ENCODE data around the gene GABPA.

GABPA gene

DNA sequence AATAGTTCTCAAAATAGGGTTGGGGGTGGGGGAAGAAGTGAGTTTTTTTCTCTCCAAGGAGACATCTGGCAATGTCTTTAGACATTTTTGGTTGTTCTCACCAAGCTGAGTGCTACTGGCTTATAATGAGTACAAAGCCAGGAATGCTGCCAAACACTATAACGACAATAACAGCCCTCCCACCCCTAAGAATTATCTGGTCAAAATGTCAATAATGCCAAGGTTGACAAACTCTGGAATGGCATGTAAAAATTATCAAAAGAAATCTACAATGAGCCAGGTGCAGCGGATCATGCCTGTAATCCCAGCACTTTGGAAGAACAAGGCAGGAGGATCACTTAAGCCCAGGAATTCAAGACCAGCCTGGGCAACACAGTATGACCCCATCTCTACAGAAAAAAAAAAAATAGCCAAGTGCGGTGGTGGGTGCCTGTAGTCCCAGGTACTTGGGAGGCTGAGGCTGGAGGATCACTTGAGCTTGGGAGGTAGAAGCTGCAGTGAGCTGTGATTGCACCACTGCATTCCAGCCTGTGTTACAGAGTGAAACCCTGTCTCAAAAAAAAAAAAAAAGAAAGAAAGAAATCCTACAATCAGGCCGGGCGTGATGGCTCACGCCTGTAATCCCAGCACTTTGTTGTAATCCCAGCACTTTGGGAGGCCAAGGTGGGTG, 2.5 kb upstream of the GABPA start:
- Histone ChIP-seq H3K36me3 (ENCODE audit: control insufficient read depth in 2 of 2, insufficient read depth in 1 of 2, low read length in 2 of 2) (peaks cover 43 to 46% of the 10 kb centered on the region in 2 experiments), H3K4me3 (ENCODE audit: low read depth, low read length) (no peak overlapping the region), H3K27ac (ENCODE audit: extremely low read depth, low read depth, low read length) (no peak overlapping the region), H3K9me3 (ENCODE audit: control insufficient read depth, insufficient read depth, low read depth, low read length) (no peaks in the 10 kb centered on the region), H3K4me1 (ENCODE audit: control insufficient read depth, insufficient read depth, low read length) (peaks cover 8% of the 10 kb centered on the region)
- CTCF ChIA-PET: interaction anchor here (0.5 to 0.6 kb wide), 2 partner anchors 124 to 884 kb away, joined by 3 read pairs; no protein-coding TSS in a partner anchor
- TF ChIP-seq ZNF121 (tag by site-specific recombination; IDR thresholded peaks at IDR 0.05): peak; percentile 45; the same call in 1 of the 2 replicates
- TF ChIP-seq ZNF19 (tag by site-specific recombination; IDR thresholded peaks at IDR 0.05; ENCODE audit: low read depth): no peak
- TF ChIP-seq ZFHX2 (tag by site-specific recombination; conservative IDR thresholded peaks at IDR 0.05): no peak
- no peak for TF ChIP-seq ZNF133 (tag by site-specific recombination; IDR thresholded peaks at IDR 0.05)
- no peak for TF ChIP-seq ZNF654 (tag by site-specific recombination; IDR thresholded peaks at IDR 0.05; ENCODE audit: low read depth)
- TF ChIP-seq, protein P1, sequence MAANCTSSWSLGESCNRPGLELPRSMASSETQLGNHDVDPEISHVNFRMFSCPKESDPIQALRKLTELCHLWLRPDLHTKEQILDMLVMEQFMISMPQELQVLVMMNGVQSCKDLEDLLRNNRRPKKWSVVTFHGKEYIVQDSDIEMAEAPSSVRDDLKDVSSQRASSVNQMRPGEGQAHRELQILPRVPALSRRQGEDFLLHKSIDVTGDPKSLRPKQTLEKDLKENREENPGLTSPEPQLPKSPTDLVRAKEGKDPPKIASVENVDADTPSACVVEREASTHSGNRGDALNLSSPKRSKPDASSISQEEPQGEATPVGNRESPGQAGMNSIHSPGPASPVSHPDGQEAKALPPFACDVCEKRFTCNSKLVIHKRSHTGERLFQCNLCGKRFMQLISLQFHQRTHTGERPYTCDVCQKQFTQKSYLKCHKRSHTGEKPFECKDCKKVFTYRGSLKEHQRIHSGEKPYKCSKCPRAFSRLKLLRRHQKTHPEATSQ (tag by site-specific recombination; IDR thresholded peaks at IDR 0.05): no peak
- TF ChIP-seq, protein P2, sequence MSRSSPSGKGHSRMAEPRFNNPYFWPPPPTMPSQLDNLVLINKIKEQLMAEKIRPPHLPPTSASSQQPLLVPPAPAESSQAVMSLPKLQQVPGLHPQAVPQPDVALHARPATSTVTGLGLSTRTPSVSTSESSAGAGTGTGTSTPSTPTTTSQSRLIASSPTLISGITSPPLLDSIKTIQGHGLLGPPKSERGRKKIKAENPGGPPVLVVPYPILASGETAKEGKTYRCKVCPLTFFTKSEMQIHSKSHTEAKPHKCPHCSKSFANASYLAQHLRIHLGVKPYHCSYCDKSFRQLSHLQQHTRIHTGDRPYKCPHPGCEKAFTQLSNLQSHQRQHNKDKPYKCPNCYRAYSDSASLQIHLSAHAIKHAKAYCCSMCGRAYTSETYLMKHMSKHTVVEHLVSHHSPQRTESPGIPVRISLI (tag by site-specific recombination; IDR thresholded peaks at IDR 0.05): 0 out of 2 replicates have a peak, but pooled peaks have one; percentile 27
- no peak for TF ChIP-seq ZSCAN30 (tag by site-specific recombination; IDR thresholded peaks at IDR 0.05)
- TF ChIP-seq, protein P3, sequence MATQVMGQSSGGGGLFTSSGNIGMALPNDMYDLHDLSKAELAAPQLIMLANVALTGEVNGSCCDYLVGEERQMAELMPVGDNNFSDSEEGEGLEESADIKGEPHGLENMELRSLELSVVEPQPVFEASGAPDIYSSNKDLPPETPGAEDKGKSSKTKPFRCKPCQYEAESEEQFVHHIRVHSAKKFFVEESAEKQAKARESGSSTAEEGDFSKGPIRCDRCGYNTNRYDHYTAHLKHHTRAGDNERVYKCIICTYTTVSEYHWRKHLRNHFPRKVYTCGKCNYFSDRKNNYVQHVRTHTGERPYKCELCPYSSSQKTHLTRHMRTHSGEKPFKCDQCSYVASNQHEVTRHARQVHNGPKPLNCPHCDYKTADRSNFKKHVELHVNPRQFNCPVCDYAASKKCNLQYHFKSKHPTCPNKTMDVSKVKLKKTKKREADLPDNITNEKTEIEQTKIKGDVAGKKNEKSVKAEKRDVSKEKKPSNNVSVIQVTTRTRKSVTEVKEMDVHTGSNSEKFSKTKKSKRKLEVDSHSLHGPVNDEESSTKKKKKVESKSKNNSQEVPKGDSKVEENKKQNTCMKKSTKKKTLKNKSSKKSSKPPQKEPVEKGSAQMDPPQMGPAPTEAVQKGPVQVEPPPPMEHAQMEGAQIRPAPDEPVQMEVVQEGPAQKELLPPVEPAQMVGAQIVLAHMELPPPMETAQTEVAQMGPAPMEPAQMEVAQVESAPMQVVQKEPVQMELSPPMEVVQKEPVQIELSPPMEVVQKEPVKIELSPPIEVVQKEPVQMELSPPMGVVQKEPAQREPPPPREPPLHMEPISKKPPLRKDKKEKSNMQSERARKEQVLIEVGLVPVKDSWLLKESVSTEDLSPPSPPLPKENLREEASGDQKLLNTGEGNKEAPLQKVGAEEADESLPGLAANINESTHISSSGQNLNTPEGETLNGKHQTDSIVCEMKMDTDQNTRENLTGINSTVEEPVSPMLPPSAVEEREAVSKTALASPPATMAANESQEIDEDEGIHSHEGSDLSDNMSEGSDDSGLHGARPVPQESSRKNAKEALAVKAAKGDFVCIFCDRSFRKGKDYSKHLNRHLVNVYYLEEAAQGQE (tag by site-specific recombination; IDR thresholded peaks at IDR 0.05): no peak
- no peak for TF ChIP-seq MEIS1 (CRISPR knock-in tag; IDR thresholded peaks at IDR 0.05; ENCODE audit: borderline replicate concordance)
- no peak for TF ChIP-seq ZNF768 (tag by site-specific recombination; IDR thresholded peaks at IDR 0.05)
- TF ChIP-seq SP2 (tag by site-specific recombination; IDR thresholded peaks at IDR 0.05): no peak
- no peak for TF ChIP-seq ZNF501 (tag by site-specific recombination; IDR thresholded peaks at IDR 0.05)
- TF ChIP-seq, protein P4, sequence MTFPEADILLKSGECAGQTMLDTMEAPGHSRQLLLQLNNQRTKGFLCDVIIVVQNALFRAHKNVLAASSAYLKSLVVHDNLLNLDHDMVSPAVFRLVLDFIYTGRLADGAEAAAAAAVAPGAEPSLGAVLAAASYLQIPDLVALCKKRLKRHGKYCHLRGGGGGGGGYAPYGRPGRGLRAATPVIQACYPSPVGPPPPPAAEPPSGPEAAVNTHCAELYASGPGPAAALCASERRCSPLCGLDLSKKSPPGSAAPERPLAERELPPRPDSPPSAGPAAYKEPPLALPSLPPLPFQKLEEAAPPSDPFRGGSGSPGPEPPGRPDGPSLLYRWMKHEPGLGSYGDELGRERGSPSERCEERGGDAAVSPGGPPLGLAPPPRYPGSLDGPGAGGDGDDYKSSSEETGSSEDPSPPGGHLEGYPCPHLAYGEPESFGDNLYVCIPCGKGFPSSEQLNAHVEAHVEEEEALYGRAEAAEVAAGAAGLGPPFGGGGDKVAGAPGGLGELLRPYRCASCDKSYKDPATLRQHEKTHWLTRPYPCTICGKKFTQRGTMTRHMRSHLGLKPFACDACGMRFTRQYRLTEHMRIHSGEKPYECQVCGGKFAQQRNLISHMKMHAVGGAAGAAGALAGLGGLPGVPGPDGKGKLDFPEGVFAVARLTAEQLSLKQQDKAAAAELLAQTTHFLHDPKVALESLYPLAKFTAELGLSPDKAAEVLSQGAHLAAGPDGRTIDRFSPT (tag by site-specific recombination; IDR thresholded peaks at IDR 0.05): no peak
- TF ChIP-seq REPIN1 (tag by site-specific recombination; IDR thresholded peaks at IDR 0.05; ENCODE audit: low read depth): no peak
- no peak for TF ChIP-seq ZNF354C (tag by site-specific recombination; IDR thresholded peaks at IDR 0.05; ENCODE audit: borderline replicate concordance, low read depth)
- POLR2A ChIA-PET: interaction anchor here (0.6 to 0.8 kb wide), 3 partner anchors 9 to 13 kb away, joined by 3 to 5 read pairs (median 3); no protein-coding TSS in a partner anchor

Data from HEK293 (cell line).